ENCODE measurements around the gene HPSE2. TPM values are rescaled to one million over a fixed set of nuclear protein-coding genes. Genes with fewer than 3 reads are reported as not detected.
"Not testable (repeated sequence)": the region's sequence is repeated elsewhere in the genome, so short reads cannot be mapped to it uniquely, and the experiment has no call there.

The HPSE2 gene
- total and polyA plus RNA-seq, 2 experiments from 2014 or later: 0.10 to 0.24 TPM

DNA sequence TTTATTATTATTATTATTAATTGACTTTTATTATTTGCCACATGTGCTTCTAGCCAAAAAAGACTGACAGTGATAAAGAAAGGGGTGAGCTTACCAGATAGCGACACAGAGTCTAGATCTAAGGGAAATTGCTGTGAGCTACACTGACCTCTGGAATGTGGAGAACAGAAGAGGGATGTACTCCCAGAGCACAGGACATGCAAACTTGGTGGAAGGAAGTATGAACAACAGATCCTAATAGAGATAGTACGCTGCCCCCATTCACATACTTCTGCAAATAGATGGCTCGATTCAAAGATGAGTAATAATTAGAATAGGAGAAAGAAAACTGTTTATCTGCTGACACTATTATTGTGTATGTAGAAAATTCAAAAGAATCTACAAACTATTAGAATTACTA, 679.6 kb downstream of the HPSE2 start:
- no peaks in the 10 kb centered on the region for H4K20me1 ChIP-seq (replicated peaks; ENCODE audit: insufficient read depth)
- Mint-ChIP-seq H3K9me3 (no peaks in the 10 kb centered on the region), H3K4me1 (peaks cover 3% of the 10 kb centered on the region; the same call in 2 of the 3 replicates), H3K27me3 (ENCODE audit: insufficient read depth, low read depth, poor library complexity) (peaks cover 4% of the 10 kb centered on the region), H3K4me3 (no peak overlapping the region), H3K36me3 (ENCODE audit: low read depth) (no peaks in the 10 kb centered on the region), H3K27ac (no peak overlapping the region)
- no peak overlapping the region for H3K27ac ChIP-seq (ENCODE audit: low read depth)
- no peaks in the 10 kb centered on the region for H3K79me2 ChIP-seq (replicated peaks; ENCODE audit: insufficient read depth)
- H3K4me3 ChIP-seq: no peak overlapping the region
- DNase-seq (ENCODE audit: low spot score) (no peak), ATAC-seq (no peak)
- H2AFZ ChIP-seq: no peak overlapping the region
- H3K27me3 ChIP-seq (ENCODE audit: insufficient read depth): no peaks in the 10 kb centered on the region
- no peaks in the 10 kb centered on the region for H3K36me3 ChIP-seq (ENCODE audit: insufficient read depth)
- no peak for TF ChIP-seq NANOG (IDR thresholded peaks at IDR 0.05; ENCODE audit: borderline replicate concordance)
- H3K4me2 ChIP-seq: no peak overlapping the region
- no peaks in the 10 kb centered on the region for H3F3A ChIP-seq (replicated peaks; ENCODE audit: low read depth)
- H3K9me2 ChIP-seq (ENCODE audit: insufficient read depth): peaks cover 7% of the 10 kb centered on the region; the same call in 1 of the 2 replicates
- H3K4me1 ChIP-seq (ENCODE audit: insufficient read depth): peaks cover 5% of the 10 kb centered on the region

DNA sequence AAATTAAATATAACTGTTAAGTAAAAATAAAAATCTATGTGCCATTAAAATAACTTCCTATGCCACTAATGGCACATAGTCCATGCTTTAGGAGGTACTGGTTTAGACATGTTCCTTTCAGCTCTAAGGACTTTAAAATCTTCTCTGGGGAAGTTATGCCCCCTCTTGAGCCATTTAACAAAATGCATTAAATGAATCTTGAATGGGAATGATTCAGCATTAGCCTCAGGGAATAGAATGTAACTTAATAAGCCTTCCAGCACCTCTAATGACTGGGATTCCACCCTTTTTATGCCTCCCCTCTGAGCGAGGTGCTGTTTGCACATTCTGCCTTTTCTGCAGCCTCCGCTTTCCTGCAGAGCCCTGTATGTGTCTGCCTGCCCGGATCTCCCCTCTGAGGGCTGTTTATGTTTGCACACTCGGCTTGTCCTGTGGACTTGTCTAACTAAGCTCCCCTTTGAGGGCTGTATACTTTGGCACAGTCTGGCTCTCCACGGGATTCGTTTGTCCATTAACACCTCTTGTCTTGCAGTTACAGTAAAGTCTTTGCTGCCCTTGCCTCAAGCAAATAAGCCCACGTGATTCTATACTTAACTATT, 680.5 kb downstream of the HPSE2 start:
- Mint-ChIP-seq H3K4me3 (no peak overlapping the region), H3K4me1 (peaks cover 3% of the 10 kb centered on the region; the same call in 2 of the 3 replicates), H3K27ac (peak overlapping the region; percentile 75), H3K36me3 (ENCODE audit: low read depth) (no peaks in the 10 kb centered on the region), H3K27me3 (ENCODE audit: insufficient read depth, low read depth, poor library complexity) (peaks cover 4% of the 10 kb centered on the region), H3K9me3 (no peaks in the 10 kb centered on the region)
- H4K20me1 ChIP-seq (replicated peaks; ENCODE audit: insufficient read depth): no peaks in the 10 kb centered on the region
- no peaks in the 10 kb centered on the region for H3K79me2 ChIP-seq (replicated peaks; ENCODE audit: insufficient read depth)
- ATAC-seq (no peak), DNase-seq (ENCODE audit: low spot score) (no peak)
- no peak overlapping the region for H3K27ac ChIP-seq (ENCODE audit: low read depth)
- H3K4me2 ChIP-seq: no peak overlapping the region
- no peak overlapping the region for H3K4me3 ChIP-seq
- H3K36me3 ChIP-seq (ENCODE audit: insufficient read depth): no peaks in the 10 kb centered on the region
- peaks cover 5% of the 10 kb centered on the region for H3K4me1 ChIP-seq (ENCODE audit: insufficient read depth)
- peaks cover 7% of the 10 kb centered on the region; the same call in 1 of the 2 replicates for H3K9me2 ChIP-seq (ENCODE audit: insufficient read depth)
- TF ChIP-seq, protein P1, sequence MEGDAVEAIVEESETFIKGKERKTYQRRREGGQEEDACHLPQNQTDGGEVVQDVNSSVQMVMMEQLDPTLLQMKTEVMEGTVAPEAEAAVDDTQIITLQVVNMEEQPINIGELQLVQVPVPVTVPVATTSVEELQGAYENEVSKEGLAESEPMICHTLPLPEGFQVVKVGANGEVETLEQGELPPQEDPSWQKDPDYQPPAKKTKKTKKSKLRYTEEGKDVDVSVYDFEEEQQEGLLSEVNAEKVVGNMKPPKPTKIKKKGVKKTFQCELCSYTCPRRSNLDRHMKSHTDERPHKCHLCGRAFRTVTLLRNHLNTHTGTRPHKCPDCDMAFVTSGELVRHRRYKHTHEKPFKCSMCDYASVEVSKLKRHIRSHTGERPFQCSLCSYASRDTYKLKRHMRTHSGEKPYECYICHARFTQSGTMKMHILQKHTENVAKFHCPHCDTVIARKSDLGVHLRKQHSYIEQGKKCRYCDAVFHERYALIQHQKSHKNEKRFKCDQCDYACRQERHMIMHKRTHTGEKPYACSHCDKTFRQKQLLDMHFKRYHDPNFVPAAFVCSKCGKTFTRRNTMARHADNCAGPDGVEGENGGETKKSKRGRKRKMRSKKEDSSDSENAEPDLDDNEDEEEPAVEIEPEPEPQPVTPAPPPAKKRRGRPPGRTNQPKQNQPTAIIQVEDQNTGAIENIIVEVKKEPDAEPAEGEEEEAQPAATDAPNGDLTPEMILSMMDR (conservative IDR thresholded peaks at IDR 0.05; ENCODE audit: low read depth in 2 of 2): no peak
- no peak for TF ChIP-seq ZNF462 (CRISPR knock-in tag; IDR thresholded peaks at IDR 0.05)
- H3F3A ChIP-seq (replicated peaks; ENCODE audit: low read depth): no peaks in the 10 kb centered on the region
- no peaks in the 10 kb centered on the region for H3K27me3 ChIP-seq (ENCODE audit: insufficient read depth)
- peak overlapping the region; percentile 88; the same call in 1 of the 2 replicates for H2AFZ ChIP-seq

DNA sequence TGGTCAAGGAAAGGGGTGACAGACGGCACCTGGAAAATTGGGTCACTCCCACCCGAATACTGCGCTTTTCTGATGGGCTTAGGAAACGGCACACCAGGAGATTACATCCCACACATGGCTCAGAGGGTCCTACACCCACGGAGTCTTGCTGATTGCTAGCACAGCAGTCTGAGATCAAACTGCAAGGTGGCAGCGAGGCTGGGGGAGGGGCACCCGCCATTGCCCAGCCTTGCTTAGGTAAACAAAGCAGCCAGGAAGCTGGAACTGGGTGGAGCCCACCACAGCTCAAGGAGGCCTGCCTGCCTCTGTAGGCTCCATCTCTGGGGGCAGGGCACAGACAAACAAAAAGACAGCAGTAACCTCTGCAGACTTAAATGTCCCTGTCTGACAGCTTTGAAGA, 694.1 kb downstream of the HPSE2 start:
- H3K36me3 Mint-ChIP-seq (ENCODE audit: low read depth); DNase-seq (ENCODE audit: low spot score); H3K79me2 ChIP-seq (replicated peaks; ENCODE audit: insufficient read depth); H3K36me3 ChIP-seq (ENCODE audit: insufficient read depth); H3K4me3 Mint-ChIP-seq; H3K4me3 ChIP-seq; H3K4me1 ChIP-seq (ENCODE audit: insufficient read depth); H3F3A ChIP-seq (replicated peaks; ENCODE audit: low read depth); H3K27me3 ChIP-seq (ENCODE audit: insufficient read depth); ATAC-seq; H3K27ac Mint-ChIP-seq; H4K20me1 ChIP-seq (replicated peaks; ENCODE audit: insufficient read depth); H3K4me2 ChIP-seq; H3K27me3 Mint-ChIP-seq (ENCODE audit: insufficient read depth, low read depth, poor library complexity); H3K27ac ChIP-seq (ENCODE audit: low read depth); H3K4me1 Mint-ChIP-seq; H3K9me2 ChIP-seq (ENCODE audit: insufficient read depth): not testable (repeated sequence)
- peak overlapping the region; percentile 1; the same call in 1 of the 2 replicates for H2AFZ ChIP-seq
- peaks cover 13% of the 10 kb centered on the region; the same call in 2 of the 3 replicates for H3K9me3 Mint-ChIP-seq

Data from GM23338 (cell line).